Measurements from ENCODE around the gene LDB2. TPM values are rescaled to one million over a fixed set of nuclear protein-coding genes. Genes with fewer than 3 reads are reported as not detected.

The LDB2 gene
- total RNA-seq, 4 donors from 2014 or later = 26.4 to 62.7 (median 40.7) TPM

DNA sequence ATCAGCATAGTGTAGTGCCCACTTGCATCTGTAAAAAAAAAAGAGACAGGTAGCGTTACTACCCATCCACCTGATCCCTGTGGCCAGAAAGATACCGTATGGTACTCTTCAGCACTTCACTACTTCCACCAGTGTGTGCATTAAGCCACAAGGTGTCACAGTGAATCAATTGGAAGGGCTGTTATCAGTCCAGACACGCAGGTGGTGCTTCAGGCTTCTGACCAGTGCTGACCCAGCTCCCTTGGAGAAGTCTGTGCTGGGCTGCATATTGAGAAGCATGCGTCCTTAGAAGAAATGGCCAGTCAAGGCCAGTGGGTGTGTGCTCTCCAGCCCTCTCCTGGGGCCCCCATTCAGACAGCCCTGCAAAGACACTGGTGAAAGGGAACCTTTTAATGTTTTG, 10.6 kb downstream of the LDB2 start:
- WGBS, 2 donors = 87 to 91% methylated on average over 4 of the region's 4 CpGs
- DNase-seq (ENCODE audit: low spot score in 2 of 2) = no peak
- H3K4me1 ChIP-seq = peaks cover 0 to 24% (median 0%) of the 10 kb centered on the region in 4 donors
- H3K36me3 ChIP-seq = no peaks in the 10 kb centered on the region
- H3K27ac ChIP-seq = no peak overlapping the region
- H3K4me3 ChIP-seq = no peak overlapping the region
- TF ChIP-seq EP300 (IDR thresholded peaks at IDR 0.05) = no peak
- TF ChIP-seq, protein P1, sequence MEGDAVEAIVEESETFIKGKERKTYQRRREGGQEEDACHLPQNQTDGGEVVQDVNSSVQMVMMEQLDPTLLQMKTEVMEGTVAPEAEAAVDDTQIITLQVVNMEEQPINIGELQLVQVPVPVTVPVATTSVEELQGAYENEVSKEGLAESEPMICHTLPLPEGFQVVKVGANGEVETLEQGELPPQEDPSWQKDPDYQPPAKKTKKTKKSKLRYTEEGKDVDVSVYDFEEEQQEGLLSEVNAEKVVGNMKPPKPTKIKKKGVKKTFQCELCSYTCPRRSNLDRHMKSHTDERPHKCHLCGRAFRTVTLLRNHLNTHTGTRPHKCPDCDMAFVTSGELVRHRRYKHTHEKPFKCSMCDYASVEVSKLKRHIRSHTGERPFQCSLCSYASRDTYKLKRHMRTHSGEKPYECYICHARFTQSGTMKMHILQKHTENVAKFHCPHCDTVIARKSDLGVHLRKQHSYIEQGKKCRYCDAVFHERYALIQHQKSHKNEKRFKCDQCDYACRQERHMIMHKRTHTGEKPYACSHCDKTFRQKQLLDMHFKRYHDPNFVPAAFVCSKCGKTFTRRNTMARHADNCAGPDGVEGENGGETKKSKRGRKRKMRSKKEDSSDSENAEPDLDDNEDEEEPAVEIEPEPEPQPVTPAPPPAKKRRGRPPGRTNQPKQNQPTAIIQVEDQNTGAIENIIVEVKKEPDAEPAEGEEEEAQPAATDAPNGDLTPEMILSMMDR (IDR thresholded peaks at IDR 0.05) = no peak
- no peak for TF ChIP-seq POLR2A (IDR thresholded peaks at IDR 0.05)
- no peaks in the 10 kb centered on the region for H3K27me3 ChIP-seq
- H3K9me3 ChIP-seq = no peaks in the 10 kb centered on the region

DNA sequence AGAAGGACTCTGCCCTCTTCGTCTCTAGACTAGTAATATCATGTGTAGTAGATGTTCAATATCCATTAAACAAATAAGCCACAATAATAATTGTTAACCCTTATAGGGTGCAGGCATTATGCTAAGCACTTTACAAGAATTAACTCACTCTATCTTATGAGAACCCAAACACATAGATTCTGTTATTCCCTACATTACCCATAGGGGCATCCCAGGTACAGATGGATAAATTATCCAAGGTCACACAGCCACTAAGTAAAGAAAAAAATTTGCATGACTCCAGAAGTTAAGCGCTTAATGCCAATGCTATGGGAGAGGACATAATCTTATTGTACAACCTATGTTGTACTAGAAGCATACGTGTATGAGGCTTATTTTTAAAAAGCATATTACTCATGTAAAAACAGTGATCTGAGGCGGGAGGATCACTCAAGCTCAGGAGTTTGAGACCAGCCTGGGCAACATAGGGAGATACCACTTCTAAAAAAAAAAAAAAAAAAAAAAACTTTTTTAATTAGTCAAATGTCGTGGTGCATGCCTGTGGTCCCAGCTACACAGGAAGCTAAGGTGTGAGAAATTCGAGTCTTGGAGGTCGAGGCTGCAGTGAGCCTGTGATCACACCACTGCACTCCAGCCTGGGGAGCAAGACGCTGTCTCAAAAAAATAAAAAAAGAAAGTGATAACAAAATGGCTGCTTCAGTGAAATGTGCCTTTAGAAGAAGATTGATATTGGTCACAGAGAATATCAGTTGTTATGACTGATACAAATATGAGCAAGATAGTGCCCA, 13.6 kb downstream of the LDB2 start:
- no peak overlapping the region for H3K4me3 ChIP-seq
- 92 to 93% methylated on average over 8 of the region's 8 CpGs for WGBS, 2 donors
- no peaks in the 10 kb centered on the region for H3K4me1 ChIP-seq
- no peaks in the 10 kb centered on the region for H3K9me3 ChIP-seq
- no peak overlapping the region for H3K27ac ChIP-seq
- H3K36me3 ChIP-seq = no peaks in the 10 kb centered on the region
- DNase-seq (ENCODE audit: low spot score in 2 of 2) = no peak
- no peaks in the 10 kb centered on the region for H3K27me3 ChIP-seq
- TF ChIP-seq POLR2A (IDR thresholded peaks at IDR 0.05) (no peak), EP300 (IDR thresholded peaks at IDR 0.05) (no peak)
- TF ChIP-seq, protein P1 (IDR thresholded peaks at IDR 0.05) = no peak

DNA sequence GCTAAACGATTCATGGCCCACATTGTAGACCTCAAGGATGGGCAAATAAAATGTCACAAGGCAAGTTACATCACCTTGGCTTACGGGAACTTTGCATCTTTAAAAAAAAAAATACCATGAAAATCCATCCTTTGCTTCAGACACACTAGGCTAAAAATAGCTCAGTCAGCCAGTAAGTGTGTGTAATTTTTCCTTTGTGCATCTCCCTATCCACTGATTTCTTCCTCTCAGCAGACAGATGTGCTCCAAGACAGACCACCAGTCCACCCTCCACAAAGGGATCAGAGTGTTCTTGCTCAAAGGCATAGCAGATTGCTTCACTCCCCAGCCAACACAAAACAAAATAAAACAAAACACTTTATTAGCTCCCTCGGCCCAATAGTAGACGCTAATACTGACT, 14.6 kb downstream of the LDB2 start:
- Histone ChIP-seq H3K27me3 (no peaks in the 10 kb centered on the region), H3K27ac (no peak overlapping the region), H3K4me1 (no peaks in the 10 kb centered on the region), H3K9me3 (no peaks in the 10 kb centered on the region), H3K36me3 (no peaks in the 10 kb centered on the region), H3K4me3 (no peak overlapping the region)
- DNase-seq (ENCODE audit: low spot score in 2 of 2) = no peak
- 83 to 86% methylated on average over 4 of the region's 4 CpGs for WGBS, 2 donors
- TF ChIP-seq, protein P1 (IDR thresholded peaks at IDR 0.05) = no peak
- TF ChIP-seq EP300 (IDR thresholded peaks at IDR 0.05) = peak in 1 of 2 donors; percentile 10

- Histone ChIP-seq H3K36me3 (no peaks in the 10 kb centered on the region), H3K4me3 (no peak overlapping the region), H3K27ac (no peak overlapping the region), H3K9me3 (no peaks in the 10 kb centered on the region), H3K4me1 (no peaks in the 10 kb centered on the region), H3K27me3 (no peaks in the 10 kb centered on the region)
- DNase-seq (ENCODE audit: low spot score in 2 of 2) = no peak
- TF ChIP-seq, protein P1 (IDR thresholded peaks at IDR 0.05) = no peak
- TF ChIP-seq EP300 (IDR thresholded peaks at IDR 0.05) = no peak
- TF ChIP-seq POLR2A (IDR thresholded peaks at IDR 0.05) = no peak
- 92 to 93% methylated on average over 7 of the region's 7 CpGs for WGBS, 2 donors
Measured at GRCh38 chr4:16881151-16881884, 17.1 kb downstream of the LDB2 start.

DNA sequence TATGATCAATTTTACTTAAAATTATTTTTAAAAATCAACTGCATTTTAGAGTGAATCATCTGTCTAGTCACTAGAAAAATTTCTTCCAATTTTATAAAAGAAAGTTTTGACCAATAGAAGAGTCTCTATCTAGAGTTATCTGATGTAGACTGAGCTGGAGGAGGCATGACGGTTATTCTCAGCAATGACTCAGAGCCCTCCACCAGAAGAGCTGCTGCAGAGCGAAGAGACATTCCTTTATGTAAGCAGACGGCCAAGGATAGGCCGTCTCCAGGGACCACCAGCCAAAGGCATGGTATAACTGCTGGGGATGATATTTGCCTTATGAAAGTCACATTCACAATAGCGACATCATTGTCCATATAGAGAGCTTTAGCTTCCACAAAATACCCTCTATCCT, 23.0 kb downstream of the LDB2 start:
- H3K4me1 ChIP-seq = no peaks in the 10 kb centered on the region
- 68 to 73% methylated on average over 5 of the region's 5 CpGs for WGBS, 2 donors
- TF ChIP-seq, protein P1 (IDR thresholded peaks at IDR 0.05) = no peak
- TF ChIP-seq POLR2A (IDR thresholded peaks at IDR 0.05) (no peak), EP300 (IDR thresholded peaks at IDR 0.05) (no peak)
- H3K4me3 ChIP-seq = no peak overlapping the region
- no peaks in the 10 kb centered on the region for H3K36me3 ChIP-seq
- no peak for DNase-seq (ENCODE audit: low spot score in 2 of 2)
- no peaks in the 10 kb centered on the region for H3K27me3 ChIP-seq
- no peak overlapping the region for H3K27ac ChIP-seq
- H3K9me3 ChIP-seq = no peaks in the 10 kb centered on the region

All from tibial nerve (tissue), 4 donors.